GM23338 (cell line): ENCODE results near the gene IL36A. TPM values are rescaled to one million over a fixed set of nuclear protein-coding genes. Genes with fewer than 3 reads are reported as not detected.

Source experiments
- ATAC-seq: fragments of 200-7000 bp; cut with Tn5 transposase; 3 replicates; pipeline ENCODE4 v1.9.1; 2020
- DNase-seq: peaks from one replicate; pipeline ENCODE4 v3.0.0-alpha.2; 2015; ENCODE audit warnings: low spot score
- H2AFZ ChIP-seq: fragments of 200-600 bp; sonication (generic); 2 replicates; pipeline ENCODE4 v1.8.0; 2016; ENCODE audit warnings: antibody characterized with exemption, mild to moderate bottlenecking, moderate library complexity
- H3F3A ChIP-seq: fragments of 200-600 bp; sonication (generic); replicated peaks from 2 replicates; pipeline ENCODE4 v1.8.0; 2017; ENCODE audit warnings: antibody characterized with exemption, mixed run types, low read depth
- H3K27ac ChIP-seq: fragments of 200-600 bp; sonication (generic); 2 replicates; pipeline ENCODE4 v1.6.1; 2016; ENCODE audit warnings: low read depth
- H3K27me3 ChIP-seq: fragments of 200-600 bp; sonication (generic); 2 replicates; pipeline ENCODE4 v1.8.0; 2016; ENCODE audit warnings: mild to moderate bottlenecking, mixed run types, moderate library complexity; ENCODE audit not compliant: insufficient read depth
- H3K36me3 ChIP-seq: fragments of 200-600 bp; sonication (generic); 2 replicates; pipeline ENCODE4 v1.8.0; 2016; ENCODE audit warnings: mild to moderate bottlenecking; ENCODE audit not compliant: insufficient read depth
- H3K4me1 ChIP-seq: fragments of 200-600 bp; sonication (generic); 2 replicates; pipeline ENCODE4 v1.8.0; 2016; ENCODE audit warnings: mild to moderate bottlenecking, moderate library complexity; ENCODE audit not compliant: insufficient read depth
- H3K4me2 ChIP-seq: fragments of 200-600 bp; sonication (generic); 2 replicates; pipeline ENCODE4 v1.7.1; 2017; ENCODE audit warnings: mixed run types
- H3K4me3 ChIP-seq: fragments of 200-600 bp; sonication (generic); 2 replicates; pipeline ENCODE4 v1.6.1; 2016; ENCODE audit warnings: mixed run types
- H3K79me2 ChIP-seq: fragments of 200-600 bp; sonication (generic); replicated peaks from 2 replicates; pipeline ENCODE4 v1.8.0; 2017; ENCODE audit warnings: mild to moderate bottlenecking; ENCODE audit not compliant: insufficient read depth
- H3K9me2 ChIP-seq: fragments of 200-600 bp; sonication (generic); 2 replicates; pipeline ENCODE4 v1.8.0; 2017; ENCODE audit not compliant: insufficient read depth
- H4K20me1 ChIP-seq: fragments of 200-600 bp; sonication (generic); replicated peaks from 2 replicates; pipeline ENCODE4 v1.8.0; 2017; ENCODE audit warnings: mild to moderate bottlenecking; ENCODE audit not compliant: insufficient read depth
- H3K27ac Mint-ChIP-seq: 2 replicates; pipeline ENCODE4 v1.8.0; 2020; ENCODE audit warnings: inconsistent platforms, mild to moderate bottlenecking, moderate library complexity, mixed read lengths
- H3K27me3 Mint-ChIP-seq: 3 replicates; pipeline ENCODE4 v1.8.0; 2022; ENCODE audit warnings: low read depth, mild to moderate bottlenecking, moderate library complexity, mixed read lengths, inconsistent platforms; ENCODE audit not compliant: insufficient read depth, poor library complexity
- H3K36me3 Mint-ChIP-seq: 3 replicates; pipeline ENCODE4 v1.8.0; 2021; ENCODE audit warnings: low read depth, mild to moderate bottlenecking, inconsistent platforms, moderate library complexity, mixed read lengths
- H3K4me1 Mint-ChIP-seq: 3 replicates; pipeline ENCODE4 v1.8.0; 2020; ENCODE audit warnings: mild to moderate bottlenecking, inconsistent platforms, mixed read lengths
- H3K4me3 Mint-ChIP-seq: 3 replicates; pipeline ENCODE4 v1.8.0; 2021; ENCODE audit warnings: moderate library complexity, mild to moderate bottlenecking, inconsistent platforms, mixed read lengths
- H3K9me3 Mint-ChIP-seq: 3 replicates; pipeline ENCODE4 v1.8.0; 2020; ENCODE audit warnings: moderate library complexity, mild to moderate bottlenecking, inconsistent platforms, mixed read lengths
- ETS1 ChIP-seq: IDR thresholded peaks from 2 replicates; pipeline ENCODE4 v1.6.1; 2016; ENCODE audit warnings: antibody characterized with exemption
- EZH2phosphoT487 ChIP-seq: fragments of 200-600 bp; sonication (generic); IDR thresholded peaks from one replicate; pipeline ENCODE4 v1.8.1; 2018; ENCODE audit warnings: antibody characterized with exemption; ENCODE audit not compliant: unreplicated experiment
- JUNB ChIP-seq: IDR thresholded peaks from one replicate; pipeline ENCODE4 v1.6.1; 2016; ENCODE audit warnings: antibody characterized with exemption; ENCODE audit not compliant: unreplicated experiment
- POLR2AphosphoS5 ChIP-seq: IDR thresholded peaks from 2 replicates; pipeline ENCODE4 v1.6.1; 2016; ENCODE audit warnings: antibody characterized with exemption, low read depth
- STAT1 ChIP-seq: IDR thresholded peaks from one replicate; pipeline ENCODE4 v1.6.1; 2016; ENCODE audit warnings: antibody characterized with exemption; ENCODE audit not compliant: unreplicated experiment
- ZNF462 ChIP-seq: fragments of 250-450 bp; sonication (Bioruptor Pico); IDR thresholded peaks from 2 replicates; pipeline ENCODE4 v1.5.0; 2020; ENCODE audit warnings: mild to moderate bottlenecking, moderate library complexity
- polyA plus RNA-seq: library from polyadenylated mRNA; unstranded; fragments of >200 nt; fragmentation: Nextera tagmentation; extraction: Ambion mirVana; gene quantifications from 2 replicates; pipeline ENCODE4 v1.2.1, GENCODE V29; 2016
- total RNA-seq: library from RNA; depleted of rRNA; stranded (reverse); fragments of >200 nt; shearing (Covaris generic); gene quantifications from 2 replicates; pipeline ENCODE4 v1.2.3, GENCODE V29; 2014

IL36A gene
- total and polyA plus RNA-seq, 2 experiments from 2014 or later, result not detected

- no peak overlapping the region for H3K27ac Mint-ChIP-seq
These were observed 19.5 kb downstream of the IL36A start for GRCh38 chr2:113024764-113025163.

More at GRCh38 chr2:113024764-113025163, 19.5 kb downstream of the IL36A start:
- H2AFZ ChIP-seq, result no peak overlapping the region
- no peaks in the 10 kb centered on the region for H3K27me3 ChIP-seq
- TF ChIP-seq STAT1 (no peak), POLR2AphosphoS5 (no peak), JUNB (no peak), ETS1 (no peak), EZH2phosphoT487 (no peak), ZNF462 (no peak)
- no peak overlapping the region for H3K27ac ChIP-seq
- H3F3A ChIP-seq, result no peaks in the 10 kb centered on the region
- H3K4me1 ChIP-seq, result peaks cover 5% of the 10 kb centered on the region; the same call in 1 of the 2 replicates
- H3K4me3 Mint-ChIP-seq, result no peak overlapping the region
- H3K4me3 ChIP-seq, result no peak overlapping the region
- H3K4me2 ChIP-seq, result no peak overlapping the region
- H3K9me2 ChIP-seq, result peaks cover 5% of the 10 kb centered on the region; the same call in 1 of the 2 replicates
- H3K9me3 Mint-ChIP-seq, result peaks cover 2% of the 10 kb centered on the region; the same call in 2 of the 3 replicates
- peaks cover 3% of the 10 kb centered on the region for H3K27me3 Mint-ChIP-seq
- ATAC-seq (no peak), DNase-seq (no peak)
- no peaks in the 10 kb centered on the region for H3K36me3 Mint-ChIP-seq
- no peaks in the 10 kb centered on the region for H3K79me2 ChIP-seq
- no peaks in the 10 kb centered on the region for H4K20me1 ChIP-seq
- H3K4me1 Mint-ChIP-seq, result peaks cover 13% of the 10 kb centered on the region
- H3K36me3 ChIP-seq, result no peaks in the 10 kb centered on the region
